HG02981 (cell line): ENCODE measurements around the gene GSTO2.
A peak's percentile ranks its signal among the peaks of the same experiment; 100 is the strongest.

Experiments used
- ATAC-seq: cut with Tn5 transposase; IDR thresholded peaks from one replicate; pipeline ENCODE4 v1.9.1; 2021; ENCODE audit warnings: mild to moderate bottlenecking, moderate library complexity; ENCODE audit not compliant: unreplicated experiment

GSTO2 gene

GRCh38 chr10:104253606-104254410 lies 15.2 kb upstream of the GSTO2 start:
- no peak for ATAC-seq

GRCh38 chr10:104254493-104255310 lies 14.3 kb upstream of the GSTO2 start, which contains the start of gene GSTO1:
GSTO1 (plus strand) TSS chr10:104254892; CDS start chr10:104254929, 37 bp downstream.
- ATAC-seq, result peak; percentile 71

- no peak for ATAC-seq
These were observed 13.5 kb upstream of the GSTO2 start for GRCh38 chr10:104255311-104255981.

- no peak for ATAC-seq
These were observed 12.5 kb upstream of the GSTO2 start for GRCh38 chr10:104256335-104256961.

GRCh38 chr10:104257235-104257634 lies 11.7 kb upstream of the GSTO2 start:
- ATAC-seq, result no peak

GRCh38 chr10:104258209-104258608 lies 10.8 kb upstream of the GSTO2 start:
- no peak for ATAC-seq

GRCh38 chr10:104259456-104259855 lies 9.5 kb upstream of the GSTO2 start:
- ATAC-seq, result no peak

GRCh38 chr10:104259999-104260774 lies 8.8 kb upstream of the GSTO2 start:
- no peak for ATAC-seq

- ATAC-seq, result no peak
These were observed 8.2 kb upstream of the GSTO2 start for GRCh38 chr10:104260775-104261115.

- no peak for ATAC-seq
These were observed 6.9 kb upstream of the GSTO2 start for GRCh38 chr10:104262055-104262454.

- ATAC-seq, result no peak
These were observed 4.2 kb upstream of the GSTO2 start for GRCh38 chr10:104264783-104265182.

- ATAC-seq, result no peak
These were observed 1.1 kb upstream of the GSTO2 start for GRCh38 chr10:104267721-104268404.

- ATAC-seq, result no peak
These were observed 625 bp upstream of the GSTO2 start for GRCh38 chr10:104268405-104268712.

GRCh38 chr10:104273286-104273685 lies 4.3 kb downstream of the GSTO2 start:
- ATAC-seq, result no peak

- ATAC-seq, result no peak
These were observed 5.1 kb downstream of the GSTO2 start for GRCh38 chr10:104273899-104274575.

- ATAC-seq, result peak; percentile 84
These were observed 6.1 kb downstream of the GSTO2 start for GRCh38 chr10:104274762-104275721.

GRCh38 chr10:104276192-104276591 lies 7.2 kb downstream of the GSTO2 start:
- no peak for ATAC-seq

GRCh38 chr10:104277785-104278184 lies 8.8 kb downstream of the GSTO2 start:
- ATAC-seq, result no peak
